GM13976 (cell line): ENCODE data around the gene C9orf43.

Experiments
- DNase-seq: peaks from one replicate; pipeline ENCODE4 v3.0.0; 2012; ENCODE audit warnings: low spot score
- in situ Hi-C: fragments of 300-500 bp; cut with MboI; formaldehyde crosslinking; loops from one replicate; pipeline ENCODE4 v1.12.0; 2022; ENCODE audit warnings: low sequenced_read_pairs, mixed read lengths, inconsistent platforms; ENCODE audit not compliant: unreplicated experiment
- TF ChIP-seq, protein P1 (sequence below): IDR thresholded peaks from 2 replicates; pipeline ENCODE4 v1.5.1; 2012; ENCODE audit warnings: borderline replicate concordance, mild to moderate bottlenecking; ENCODE audit not compliant: insufficient read depth; ENCODE audit errors: extremely low read depth, missing control alignments, control extremely low read depth

Gene C9orf43

DNA sequence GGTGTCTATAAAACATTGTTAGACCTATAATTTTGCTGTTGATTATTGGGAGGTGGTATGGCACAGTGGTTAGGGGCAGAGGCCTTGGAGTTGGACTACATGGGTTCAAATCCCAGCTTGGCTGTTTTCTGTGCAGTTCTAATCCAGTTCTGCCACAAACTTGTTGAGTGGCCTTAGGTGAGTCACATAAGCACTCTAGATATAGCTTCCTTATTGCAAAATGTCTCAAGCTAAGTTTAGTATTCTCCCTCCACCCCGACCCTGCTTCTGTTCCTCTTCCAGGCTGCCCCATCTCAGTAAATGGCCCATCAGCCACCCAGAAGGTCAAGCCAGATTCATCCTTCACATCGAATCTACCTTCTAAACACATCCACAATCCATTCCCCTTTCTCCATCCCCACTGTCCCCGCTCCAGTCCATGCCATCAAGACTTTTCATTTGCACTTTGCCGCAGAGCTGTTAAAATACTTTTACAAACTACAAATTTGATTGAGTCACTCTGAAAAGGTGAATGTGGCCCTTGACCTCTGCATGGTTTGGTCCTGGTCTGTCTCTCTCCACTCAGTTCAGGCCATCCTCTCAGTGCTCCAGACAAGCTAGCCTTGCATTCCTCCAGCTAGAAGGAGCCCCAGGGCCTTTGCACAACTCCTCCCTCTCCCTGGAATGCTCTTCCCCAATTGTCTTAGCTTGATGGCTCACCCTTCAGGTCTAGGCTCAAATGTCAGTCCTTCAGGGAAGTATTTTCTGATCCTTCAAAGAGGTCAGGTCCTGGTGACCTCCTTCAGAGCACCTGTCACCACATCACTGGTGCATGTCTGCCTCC lies 23.8 kb upstream of the C9orf43 start:
- DNase-seq, result no peak
- in situ Hi-C loops, result no loop called here
- TF ChIP-seq, protein P1, sequence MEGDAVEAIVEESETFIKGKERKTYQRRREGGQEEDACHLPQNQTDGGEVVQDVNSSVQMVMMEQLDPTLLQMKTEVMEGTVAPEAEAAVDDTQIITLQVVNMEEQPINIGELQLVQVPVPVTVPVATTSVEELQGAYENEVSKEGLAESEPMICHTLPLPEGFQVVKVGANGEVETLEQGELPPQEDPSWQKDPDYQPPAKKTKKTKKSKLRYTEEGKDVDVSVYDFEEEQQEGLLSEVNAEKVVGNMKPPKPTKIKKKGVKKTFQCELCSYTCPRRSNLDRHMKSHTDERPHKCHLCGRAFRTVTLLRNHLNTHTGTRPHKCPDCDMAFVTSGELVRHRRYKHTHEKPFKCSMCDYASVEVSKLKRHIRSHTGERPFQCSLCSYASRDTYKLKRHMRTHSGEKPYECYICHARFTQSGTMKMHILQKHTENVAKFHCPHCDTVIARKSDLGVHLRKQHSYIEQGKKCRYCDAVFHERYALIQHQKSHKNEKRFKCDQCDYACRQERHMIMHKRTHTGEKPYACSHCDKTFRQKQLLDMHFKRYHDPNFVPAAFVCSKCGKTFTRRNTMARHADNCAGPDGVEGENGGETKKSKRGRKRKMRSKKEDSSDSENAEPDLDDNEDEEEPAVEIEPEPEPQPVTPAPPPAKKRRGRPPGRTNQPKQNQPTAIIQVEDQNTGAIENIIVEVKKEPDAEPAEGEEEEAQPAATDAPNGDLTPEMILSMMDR, result no peak

DNA sequence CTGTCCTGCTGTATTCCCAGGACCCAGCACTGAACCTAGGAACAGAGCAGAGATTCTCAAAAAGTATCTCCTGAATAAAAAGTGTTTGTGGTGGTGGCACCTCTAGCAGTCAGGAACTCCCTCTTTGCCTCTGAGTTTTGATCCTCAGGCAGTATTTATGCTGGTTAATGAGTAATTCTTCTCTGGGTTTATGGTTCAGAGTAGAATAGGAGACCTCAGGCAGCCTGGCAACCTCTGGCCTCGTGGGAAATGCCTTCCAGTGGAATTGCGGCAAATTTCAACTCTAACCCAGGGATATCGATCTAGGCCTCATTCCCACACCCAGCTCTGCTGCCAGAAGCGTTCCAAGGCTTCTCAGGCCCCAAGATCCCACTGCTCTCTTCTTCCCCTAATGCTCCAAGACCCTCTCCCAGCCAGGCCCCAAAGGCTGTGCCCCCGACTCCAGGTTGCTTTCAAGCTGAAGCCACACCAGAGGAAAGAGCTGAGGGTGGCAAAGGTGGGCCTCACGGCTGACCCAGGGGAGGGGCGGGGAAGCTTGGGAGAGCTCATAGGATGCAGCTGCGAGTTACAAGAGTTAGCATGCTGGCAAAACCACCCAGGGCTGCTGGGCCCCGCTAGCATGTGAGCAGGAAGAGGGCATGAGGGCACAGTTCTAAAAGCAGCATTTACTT lies 22.9 kb upstream of the C9orf43 start:
- in situ Hi-C loops, result no loop called here
- TF ChIP-seq, protein P1, result no peak
- no peak for DNase-seq

DNA sequence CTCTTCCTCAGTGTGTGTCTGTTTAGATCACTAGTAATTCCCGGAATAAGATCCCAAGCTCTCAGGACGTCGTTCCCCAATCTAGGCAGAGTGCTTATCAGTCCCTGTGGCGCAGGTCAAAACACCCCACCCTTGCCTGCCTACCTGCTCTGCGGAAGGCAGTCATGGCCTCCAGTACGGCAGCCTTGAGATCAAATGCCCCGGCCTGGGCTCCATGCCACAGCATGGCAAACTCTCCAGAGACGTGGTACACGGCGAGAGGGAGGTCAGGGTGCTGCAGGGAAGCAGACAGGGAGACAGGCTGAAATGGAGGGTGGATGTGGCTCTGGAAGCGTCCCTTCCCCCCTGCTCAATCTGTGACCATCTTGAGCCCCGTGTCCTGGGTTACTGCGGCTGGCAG lies 21.7 kb upstream of the C9orf43 start:
- DNase-seq, result no peak
- in situ Hi-C loops, result no loop called here
- TF ChIP-seq, protein P1, result no peak

DNA sequence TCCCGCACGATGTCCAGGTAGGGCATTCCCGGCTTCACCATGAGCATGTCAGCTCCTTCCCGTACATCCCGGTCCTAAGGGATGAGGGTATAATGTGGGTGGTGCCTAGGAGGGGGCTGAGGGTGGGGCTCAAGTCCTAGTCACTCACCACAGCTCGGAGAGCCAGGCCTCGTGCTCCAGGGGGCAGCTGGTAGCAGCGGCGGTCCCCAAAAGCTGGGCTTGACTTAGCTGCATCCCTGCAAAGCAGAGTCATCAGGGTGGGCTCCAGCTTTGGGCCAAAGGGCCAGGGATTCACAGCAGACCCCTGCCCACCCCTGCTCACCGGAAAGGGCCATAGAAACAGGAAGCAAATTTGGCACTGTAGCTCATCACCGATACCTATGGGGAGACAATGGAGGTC lies 21.1 kb upstream of the C9orf43 start:
- TF ChIP-seq, protein P1, result no peak
- peak; percentile 12 for DNase-seq
- in situ Hi-C loops, result no loop called here

DNA sequence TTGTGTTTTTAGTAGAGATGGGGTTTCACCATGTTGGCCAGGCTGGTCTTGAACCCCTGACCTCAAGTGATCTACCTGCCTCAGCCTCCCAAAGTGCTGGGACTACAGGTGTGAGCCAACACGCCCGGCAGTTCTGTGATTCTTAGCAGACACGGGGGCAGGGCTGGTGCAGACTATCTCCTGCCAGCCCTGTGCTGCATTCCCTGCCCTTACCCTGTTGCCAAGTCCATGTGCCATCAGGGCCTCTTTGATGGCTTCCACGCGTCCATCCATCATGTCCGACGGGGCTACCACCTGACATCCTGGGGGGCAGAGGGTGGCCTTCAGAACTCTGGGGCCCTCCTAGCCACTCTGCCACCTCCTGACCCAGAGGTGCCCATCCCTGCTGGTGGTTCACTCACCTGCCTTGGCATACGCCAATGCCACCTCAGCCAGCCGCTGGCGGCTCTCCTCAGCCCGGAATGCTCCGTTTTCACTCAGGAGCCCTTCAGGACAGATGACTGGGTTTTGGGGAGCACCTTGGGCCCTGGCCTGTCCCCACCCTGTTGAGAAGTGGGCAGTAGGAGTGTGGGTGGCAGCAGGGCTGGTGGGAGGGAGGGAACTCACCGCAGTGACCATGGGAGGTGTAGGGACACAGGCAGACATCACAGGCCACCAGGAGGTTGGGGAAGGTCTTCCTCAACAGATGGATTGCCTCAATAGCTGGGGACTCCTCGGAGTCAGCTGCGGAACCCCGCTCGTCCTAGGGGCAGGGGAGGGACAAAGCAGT lies 20.2 kb upstream of the C9orf43 start:
- TF ChIP-seq, protein P1, result no peak
- peak; percentile 17 for DNase-seq
- in situ Hi-C loops, result no loop called here

DNA sequence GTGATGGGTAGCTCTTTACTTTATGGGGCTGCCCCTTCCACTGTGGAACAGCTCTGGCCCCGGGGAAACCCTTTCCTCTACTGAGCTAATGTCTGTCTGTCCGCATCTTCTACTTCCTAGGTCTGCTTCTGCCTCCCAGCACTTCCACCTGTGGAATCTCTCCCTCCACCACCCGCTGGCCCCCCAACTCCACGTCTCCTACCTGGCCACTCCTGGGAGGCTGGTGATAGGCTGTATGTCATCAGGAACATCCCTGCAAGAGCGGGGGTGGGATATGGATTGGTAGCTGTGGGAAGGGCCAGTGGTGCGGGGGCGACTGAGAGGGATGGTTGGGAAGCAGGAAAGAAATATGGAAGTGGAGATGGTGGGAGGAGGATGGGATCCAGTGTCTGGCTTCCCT lies 18.6 kb upstream of the C9orf43 start:
- in situ Hi-C loops, result no loop called here

More for the DNA sequence above, 18.6 kb upstream of the C9orf43 start:
- peak; percentile 4 for DNase-seq
- TF ChIP-seq, protein P1, result no peak
